Right hindlimb (tissue), 1 donor: ENCODE data around the gene IRGQ.
A peak's percentile ranks its signal among the peaks of the same experiment; 100 is the strongest.
"Not testable (repeated sequence)": the region's sequence is repeated elsewhere in the genome, so short reads cannot be mapped to it uniquely, and the experiment has no call there.

Source experiments
- DNase-seq: peaks from one replicate; pipeline ENCODE4 v3.0.0-alpha.2; 2018

IRGQ gene

GRCh38 chr19:43595999-43596841 lies at the start of gene IRGQ, which contains the start of gene ZNF576:
TSS of gene IRGQ (minus strand) at chr19:43596134. CDS start at chr19:43595338, 796 bp downstream.
TSS of gene ZNF576 (plus strand) at chr19:43596595. CDS start at chr19:43597109, 514 bp downstream.
- peak; percentile 100 for DNase-seq

- DNase-seq: no peak
These were observed 48.2 kb upstream of the IRGQ start for GRCh38 chr19:43644181-43644580.

- no peak for DNase-seq
These were observed 47.4 kb upstream of the IRGQ start for GRCh38 chr19:43643326-43643725.

- DNase-seq: no peak
These were observed 46.6 kb upstream of the IRGQ start for GRCh38 chr19:43642531-43642930.

- no peak for DNase-seq
These were observed 45.4 kb upstream of the IRGQ start for GRCh38 chr19:43641333-43641732.

GRCh38 chr19:43640424-43640757 lies 44.5 kb upstream of the IRGQ start:
- DNase-seq: no peak

GRCh38 chr19:43639519-43640423 lies 43.8 kb upstream of the IRGQ start, which contains the start of gene CADM4:
TSS of gene CADM4 (minus strand) at chr19:43639850. CDS start at chr19:43639790, 60 bp downstream.
- no peak for DNase-seq

- no peak for DNase-seq
These were observed 43.1 kb upstream of the IRGQ start for GRCh38 chr19:43638995-43639518.

GRCh38 chr19:43638214-43638994 lies 42.5 kb upstream of the IRGQ start:
- DNase-seq: no peak

GRCh38 chr19:43636121-43636683 lies 40.3 kb upstream of the IRGQ start:
- DNase-seq: no peak

GRCh38 chr19:43635561-43635940 lies 39.6 kb upstream of the IRGQ start:
- not testable (repeated sequence) for DNase-seq

- peak; percentile 41 for DNase-seq
These were observed 39.1 kb upstream of the IRGQ start for GRCh38 chr19:43634872-43635560.

- DNase-seq: no peak
These were observed 38.6 kb upstream of the IRGQ start for GRCh38 chr19:43634506-43634871.

GRCh38 chr19:43634068-43634467 lies 38.1 kb upstream of the IRGQ start:
- no peak for DNase-seq

GRCh38 chr19:43633520-43633919 lies 37.6 kb upstream of the IRGQ start:
- no peak for DNase-seq

GRCh38 chr19:43631491-43631890 lies 35.6 kb upstream of the IRGQ start:
- DNase-seq: no peak

- DNase-seq: no peak
These were observed 32.9 kb upstream of the IRGQ start for GRCh38 chr19:43628646-43629326.

GRCh38 chr19:43626838-43627237 lies 30.9 kb upstream of the IRGQ start:
- DNase-seq: no peak

GRCh38 chr19:43625918-43626579 lies 30.1 kb upstream of the IRGQ start:
- no peak for DNase-seq

- DNase-seq: peak; percentile 45
These were observed 29.0 kb upstream of the IRGQ start for GRCh38 chr19:43624933-43625332.
